CD14-positive monocyte (primary cell): ENCODE results near the gene DGKH. TPM values are rescaled to one million over a fixed set of nuclear protein-coding genes. Genes with fewer than 3 reads are reported as not detected.

ENCODE experiments used
- DNase-seq, 3 donors: peaks; one replicate each; pipeline ENCODE4 v3.0.0-alpha.2; 2011 to 2022
- H2AFZ ChIP-seq: 2 replicates; pipeline ENCODE4 v1.6.0; 2012; ENCODE audit warnings: mild to moderate bottlenecking, low read depth, low read length, inconsistent platforms; ENCODE audit not compliant: insufficient read depth, poor library complexity, severe bottlenecking
- H3K27ac ChIP-seq, 2 donors: 1 replicate in 1 of 2; 2 replicates in 1 of 2; pipeline ENCODE4 v1.5.1; 2012 to 2013; ENCODE audit warnings: low read length in 2 of 2, control low read depth in 1 of 2, inconsistent platforms in 1 of 2, low read depth in 1 of 2, mild to moderate bottlenecking in 1 of 2
- H3K27me3 ChIP-seq, 2 donors: one replicate each; pipeline versions ENCODE4 v1.6.0 to v1.6.1; 2011 to 2013; ENCODE audit warnings: low read length in 2 of 2; ENCODE audit not compliant: control insufficient read depth in 2 of 2, insufficient read depth in 2 of 2
- H3K36me3 ChIP-seq, 2 donors: replicated peaks in 1 of 2; 1 replicate in 1 of 2; 2 replicates in 1 of 2; pipeline versions ENCODE4 v1.5.1 to v1.6.1; 2012 to 2013; ENCODE audit warnings: low read length in 2 of 2, control low read depth in 1 of 2, inconsistent platforms in 1 of 2, mild to moderate bottlenecking in 1 of 2; ENCODE audit not compliant: insufficient read depth in 2 of 2, control insufficient read depth in 1 of 2
- H3K4me1 ChIP-seq, 2 donors: 1 replicate in 1 of 2; 2 replicates in 1 of 2; pipeline versions ENCODE4 v1.5.1 to v1.6.1; 2012 to 2013; ENCODE audit warnings: low read length in 2 of 2, control low read depth in 1 of 2, inconsistent platforms in 1 of 2, mild to moderate bottlenecking in 1 of 2, moderate library complexity in 1 of 2; ENCODE audit not compliant: insufficient read depth in 2 of 2, control insufficient read depth in 1 of 2
- H3K4me2 ChIP-seq: replicated peaks from 2 replicates; pipeline ENCODE3; 2012; ENCODE audit warnings: low read length, moderate library complexity, mild to moderate bottlenecking; ENCODE audit not compliant: poor library complexity, severe bottlenecking; ENCODE audit errors: extremely low read depth
- H3K4me3 ChIP-seq, 3 experiments: fragments of 200-600 bp in 1 of 3; sonication (generic) in 1 of 3; replicated peaks in 1 of 3; 1 replicate in 2 of 3; 2 replicates in 1 of 3; pipeline ENCODE4 v1.5.1; 2011 to 2013; ENCODE audit warnings: low read length in 3 of 3, mild to moderate bottlenecking in 3 of 3, control low read depth in 2 of 3, low read depth in 2 of 3, inconsistent platforms in 1 of 3, moderate library complexity in 1 of 3
- H3K79me2 ChIP-seq: 2 replicates; pipeline ENCODE4 v1.6.0; 2012; ENCODE audit warnings: mild to moderate bottlenecking, control low read depth, inconsistent platforms, low read length, moderate library complexity; ENCODE audit not compliant: insufficient read depth
- H3K9ac ChIP-seq: 2 replicates; pipeline ENCODE4 v1.6.0; 2017; ENCODE audit warnings: low read length, mild to moderate bottlenecking; ENCODE audit not compliant: insufficient read depth, poor library complexity, severe bottlenecking
- H3K9me3 ChIP-seq, 2 donors: replicated peaks in 1 of 2; 1 replicate in 1 of 2; 2 replicates in 1 of 2; pipeline versions ENCODE4 v1.5.1 to v1.6.1; 2012 to 2013; ENCODE audit warnings: low read length in 2 of 2, control low read depth in 1 of 2; ENCODE audit not compliant: control insufficient read depth in 1 of 2, insufficient read depth in 1 of 2
- H4K20me1 ChIP-seq: 2 replicates; pipeline ENCODE4 v1.6.0; 2012; ENCODE audit warnings: mild to moderate bottlenecking, low read length, control low read depth, moderate library complexity; ENCODE audit not compliant: insufficient read depth
- H3K27ac Mint-ChIP-seq, 7 donors: one replicate each; pipeline ENCODE4 v1.8.0; 2020; ENCODE audit warnings: mild to moderate bottlenecking in 7 of 7, mixed read lengths in 7 of 7, moderate library complexity in 6 of 7, inconsistent platforms in 2 of 7
- H3K27me3 Mint-ChIP-seq, 3 donors: one replicate each; pipeline ENCODE4 v1.8.0; 2021 to 2022; ENCODE audit warnings: low read depth in 3 of 3, mild to moderate bottlenecking in 3 of 3, mixed read lengths in 3 of 3, moderate library complexity in 3 of 3, inconsistent platforms in 1 of 3
- H3K36me3 Mint-ChIP-seq, 2 donors: one replicate each; pipeline ENCODE4 v1.8.0; 2020; ENCODE audit warnings: mixed read lengths in 2 of 2, inconsistent platforms in 1 of 2, mild to moderate bottlenecking in 1 of 2
- H3K4me1 Mint-ChIP-seq: one replicate; pipeline ENCODE4 v1.8.0; 2020; ENCODE audit warnings: mild to moderate bottlenecking, mixed read lengths
- H3K4me3 Mint-ChIP-seq, 2 donors: one replicate each; pipeline ENCODE4 v1.8.0; 2020; ENCODE audit warnings: mild to moderate bottlenecking in 2 of 2, mixed read lengths in 2 of 2, moderate library complexity in 1 of 2
- H3K9me3 Mint-ChIP-seq, 7 donors: one replicate each; pipeline ENCODE4 v1.8.0; 2020 to 2022; ENCODE audit warnings: mixed read lengths in 7 of 7, mild to moderate bottlenecking in 6 of 7, moderate library complexity in 6 of 7, inconsistent platforms in 2 of 7
- WGBS: methylation state at CpG from one replicate; pipeline ENCODE4 v1.1.5; 2013; ENCODE audit warnings: missing lambda C conversion rate; ENCODE audit not compliant: insufficient coverage; 5-methylcytosine and 5-hydroxymethylcytosine counted together
- intact Hi-C, 2 donors: fragments of 100-400 bp; cut with micrococcal nuclease; formaldehyde crosslinking; loops; one replicate each; pipeline versions ENCODE4 v1.15.0 to v1.15.1; 2023
- polyA plus RNA-seq, 3 donors: library from polyadenylated mRNA; depleted of rRNA in 1 of 3; unstranded in 2 of 3; stranded (reverse) in 1 of 3; fragments of 300-500 nt in 2 of 3; fragments of >200 nt in 1 of 3; fragmentation: Illumina TruSeq in 2 of 3; gene quantifications; 1 replicate in 2 of 3; 2 replicates in 1 of 3; pipeline ENCODE4 v1.2.3, GENCODE V29; 2012 to 2021
- TF ChIP-seq, protein P1 (sequence below): fragments of 200-600 bp; IDR thresholded peaks from one replicate; pipeline ENCODE4 v1.8.0; 2022; ENCODE audit warnings: antibody characterized with exemption, mild to moderate bottlenecking

The DGKH gene
- polyA plus RNA-seq, 3 donors = 0.10 to 0.79 (median 0.15) TPM

- Mint-ChIP-seq H3K27me3 (no peaks in the 10 kb centered on the region), H3K27ac (no peak overlapping the region), H3K9me3 (peaks cover 0 to 3% (median 0%) of the 10 kb centered on the region in 7 donors), H3K4me3 (no peak overlapping the region), H3K36me3 (peaks cover 0 to 2% of the 10 kb centered on the region in 2 donors), H3K4me1 (no peaks in the 10 kb centered on the region)
- H2AFZ ChIP-seq = no peak overlapping the region
- no peak overlapping the region for H3K27ac ChIP-seq
- no peaks in the 10 kb centered on the region for H3K9me3 ChIP-seq
- H3K79me2 ChIP-seq = no peaks in the 10 kb centered on the region
- H3K4me2 ChIP-seq = no peak overlapping the region
- H4K20me1 ChIP-seq = no peaks in the 10 kb centered on the region
- no peaks in the 10 kb centered on the region for H3K4me1 ChIP-seq
- no peak overlapping the region for H3K4me3 ChIP-seq
- TF ChIP-seq, protein P1, sequence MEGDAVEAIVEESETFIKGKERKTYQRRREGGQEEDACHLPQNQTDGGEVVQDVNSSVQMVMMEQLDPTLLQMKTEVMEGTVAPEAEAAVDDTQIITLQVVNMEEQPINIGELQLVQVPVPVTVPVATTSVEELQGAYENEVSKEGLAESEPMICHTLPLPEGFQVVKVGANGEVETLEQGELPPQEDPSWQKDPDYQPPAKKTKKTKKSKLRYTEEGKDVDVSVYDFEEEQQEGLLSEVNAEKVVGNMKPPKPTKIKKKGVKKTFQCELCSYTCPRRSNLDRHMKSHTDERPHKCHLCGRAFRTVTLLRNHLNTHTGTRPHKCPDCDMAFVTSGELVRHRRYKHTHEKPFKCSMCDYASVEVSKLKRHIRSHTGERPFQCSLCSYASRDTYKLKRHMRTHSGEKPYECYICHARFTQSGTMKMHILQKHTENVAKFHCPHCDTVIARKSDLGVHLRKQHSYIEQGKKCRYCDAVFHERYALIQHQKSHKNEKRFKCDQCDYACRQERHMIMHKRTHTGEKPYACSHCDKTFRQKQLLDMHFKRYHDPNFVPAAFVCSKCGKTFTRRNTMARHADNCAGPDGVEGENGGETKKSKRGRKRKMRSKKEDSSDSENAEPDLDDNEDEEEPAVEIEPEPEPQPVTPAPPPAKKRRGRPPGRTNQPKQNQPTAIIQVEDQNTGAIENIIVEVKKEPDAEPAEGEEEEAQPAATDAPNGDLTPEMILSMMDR = no peak
- no peaks in the 10 kb centered on the region for H3K27me3 ChIP-seq
- WGBS = no CpG with 5 or more reads among the region's 2 CpGs
- DNase-seq = no peak
- no peak overlapping the region for H3K9ac ChIP-seq
- intact Hi-C loops = no loop called here
- no peaks in the 10 kb centered on the region for H3K36me3 ChIP-seq
These were observed 75.2 kb downstream of the DGKH start for GRCh38 chr13:42123600-42123999.

DNA sequence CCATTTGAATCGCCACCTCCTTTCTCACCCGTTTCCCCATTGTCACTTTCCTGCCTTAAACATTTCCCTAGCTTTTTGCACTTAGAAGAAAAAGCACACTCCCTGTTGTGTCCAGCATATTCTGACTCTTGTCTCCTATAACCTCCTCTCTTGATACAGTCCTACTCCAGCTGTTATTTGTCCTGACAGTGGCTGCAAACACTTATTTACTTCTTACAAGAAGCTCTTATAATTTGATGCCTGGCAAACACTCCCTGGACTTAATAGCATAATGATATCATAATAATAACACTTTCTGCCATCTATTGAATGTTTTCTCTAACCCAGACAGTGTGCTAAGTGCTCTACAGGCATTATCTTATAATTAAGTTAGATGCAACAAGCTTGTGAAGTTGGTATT lies 76.6 kb downstream of the DGKH start:
- TF ChIP-seq, protein P1 = no peak
- Histone ChIP-seq H2AFZ (no peak overlapping the region), H3K27ac (no peak overlapping the region), H3K27me3 (no peaks in the 10 kb centered on the region), H3K9me3 (no peaks in the 10 kb centered on the region), H3K36me3 (no peaks in the 10 kb centered on the region), H3K9ac (no peak overlapping the region), H3K79me2 (no peaks in the 10 kb centered on the region), H4K20me1 (no peaks in the 10 kb centered on the region), H3K4me1 (no peaks in the 10 kb centered on the region), H3K4me3 (no peak overlapping the region), H3K4me2 (no peak overlapping the region)
- H3K4me1 Mint-ChIP-seq = no peaks in the 10 kb centered on the region
- intact Hi-C loops = no loop called here
- H3K27me3 Mint-ChIP-seq = no peaks in the 10 kb centered on the region
- H3K4me3 Mint-ChIP-seq = no peak overlapping the region
- H3K9me3 Mint-ChIP-seq = peaks cover 0 to 3% (median 0%) of the 10 kb centered on the region in 7 donors
- 100% methylated on average over 2 of the region's 2 CpGs for WGBS
- DNase-seq = no peak
- no peak overlapping the region for H3K27ac Mint-ChIP-seq
- peaks cover 0 to 2% of the 10 kb centered on the region in 2 donors for H3K36me3 Mint-ChIP-seq
